Tibial nerve (tissue), 3 donors: ENCODE results near the gene CD34.

Experiments used
- POLR2A ChIP-seq, 2 donors: fragments of 450-650 bp; IDR thresholded peaks; one replicate each; pipeline ENCODE4 v1.6.1; 2017; ENCODE audit warnings: antibody characterized with exemption in 2 of 2, mild to moderate bottlenecking in 2 of 2, moderate library complexity in 2 of 2
- TF ChIP-seq, protein P1 (sequence below), 5 experiments: fragments of 200-600 bp in 3 of 5; fragments of 450-650 bp in 2 of 5; sonication (generic) in 3 of 5; IDR thresholded peaks; one replicate each; pipeline ENCODE4 v1.5.1; 2016 to 2019; ENCODE audit warnings: antibody characterized with exemption in 5 of 5, mild to moderate bottlenecking in 3 of 5, moderate library complexity in 2 of 5

DNA sequence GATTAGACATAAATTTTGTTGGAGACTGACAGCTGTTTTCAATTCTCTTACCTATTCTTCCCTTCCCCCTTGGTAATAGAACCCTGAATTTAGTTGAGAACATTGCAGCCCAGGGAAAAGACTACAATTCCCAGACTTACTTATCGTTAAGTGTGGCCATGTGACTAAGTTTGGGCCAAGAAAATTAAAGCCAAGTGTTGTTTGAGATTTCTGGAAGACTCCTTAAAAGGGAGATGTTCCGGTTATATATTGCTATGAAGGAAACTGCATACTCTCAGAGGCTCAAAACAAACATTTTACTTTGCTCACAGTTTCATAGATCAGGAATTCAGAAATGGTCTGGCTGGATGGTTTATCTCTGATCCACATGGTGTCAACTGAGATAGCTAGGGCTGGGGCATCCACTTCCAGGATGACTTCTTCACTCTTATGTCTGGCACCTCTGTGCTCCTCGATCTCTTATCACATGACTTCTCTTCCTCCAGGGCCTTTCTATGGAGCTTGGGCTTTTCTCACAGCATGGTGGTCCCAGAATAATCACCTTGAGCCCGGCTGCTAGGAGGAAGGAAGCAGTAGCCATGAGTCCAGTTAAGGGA is 22.4 kb upstream of the CD34 start:
- TF ChIP-seq, protein P1, sequence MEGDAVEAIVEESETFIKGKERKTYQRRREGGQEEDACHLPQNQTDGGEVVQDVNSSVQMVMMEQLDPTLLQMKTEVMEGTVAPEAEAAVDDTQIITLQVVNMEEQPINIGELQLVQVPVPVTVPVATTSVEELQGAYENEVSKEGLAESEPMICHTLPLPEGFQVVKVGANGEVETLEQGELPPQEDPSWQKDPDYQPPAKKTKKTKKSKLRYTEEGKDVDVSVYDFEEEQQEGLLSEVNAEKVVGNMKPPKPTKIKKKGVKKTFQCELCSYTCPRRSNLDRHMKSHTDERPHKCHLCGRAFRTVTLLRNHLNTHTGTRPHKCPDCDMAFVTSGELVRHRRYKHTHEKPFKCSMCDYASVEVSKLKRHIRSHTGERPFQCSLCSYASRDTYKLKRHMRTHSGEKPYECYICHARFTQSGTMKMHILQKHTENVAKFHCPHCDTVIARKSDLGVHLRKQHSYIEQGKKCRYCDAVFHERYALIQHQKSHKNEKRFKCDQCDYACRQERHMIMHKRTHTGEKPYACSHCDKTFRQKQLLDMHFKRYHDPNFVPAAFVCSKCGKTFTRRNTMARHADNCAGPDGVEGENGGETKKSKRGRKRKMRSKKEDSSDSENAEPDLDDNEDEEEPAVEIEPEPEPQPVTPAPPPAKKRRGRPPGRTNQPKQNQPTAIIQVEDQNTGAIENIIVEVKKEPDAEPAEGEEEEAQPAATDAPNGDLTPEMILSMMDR (IDR thresholded peaks at IDR 0.05) = no peak
- TF ChIP-seq POLR2A (IDR thresholded peaks at IDR 0.05) = no peak
